HEK293 (cell line): Measurements from ENCODE around the gene RUSF1.

ENCODE experiments used
- CTCF ChIP-seq: fragments of 450-650 bp; formaldehyde crosslinking; IDR thresholded peaks from 2 replicates; pipeline ENCODE4 v1.5.1; 2016; ENCODE audit warnings: missing biosample characterization, missing genetic modification characterization
- GLIS2 ChIP-seq: fragments of 450-650 bp; formaldehyde crosslinking; IDR thresholded peaks from 2 replicates; pipeline ENCODE4 v1.5.1; 2016; ENCODE audit warnings: missing biosample characterization, missing genetic modification characterization
- KLF10 ChIP-seq: fragments of 450-650 bp; IDR thresholded peaks from 2 replicates; pipeline ENCODE4 v1.5.1; 2018; ENCODE audit warnings: missing biosample characterization, mild to moderate bottlenecking, missing genetic modification characterization
- KLF16 ChIP-seq: fragments of 450-650 bp; formaldehyde crosslinking; IDR thresholded peaks from 2 replicates; pipeline ENCODE4 v1.5.1; 2017; ENCODE audit warnings: missing biosample characterization, missing genetic modification characterization
- KLF8 ChIP-seq: fragments of 450-650 bp; formaldehyde crosslinking; IDR thresholded peaks from 2 replicates; pipeline ENCODE4 v1.5.1; 2016; ENCODE audit warnings: missing biosample characterization, missing genetic modification characterization
- KLF9 ChIP-seq: fragments of 450-650 bp; formaldehyde crosslinking; IDR thresholded peaks from 2 replicates; pipeline ENCODE4 v1.5.1; 2016; ENCODE audit warnings: missing biosample characterization, missing genetic modification characterization, low read depth
- MEIS1 ChIP-seq: sonication (generic); formaldehyde crosslinking; IDR thresholded peaks from 2 replicates; pipeline ENCODE4 v1.8.1; 2022; ENCODE audit warnings: missing genetic modification reagents, mild to moderate bottlenecking, borderline replicate concordance
- SP3 ChIP-seq: fragments of 450-650 bp; formaldehyde crosslinking; IDR thresholded peaks from 2 replicates; pipeline ENCODE4 v1.5.1; 2016; ENCODE audit warnings: missing biosample characterization, missing genetic modification characterization
- SP7 ChIP-seq: fragments of 450-650 bp; formaldehyde crosslinking; IDR thresholded peaks from 2 replicates; pipeline ENCODE4 v1.5.1; 2016; ENCODE audit warnings: missing biosample characterization, missing genetic modification characterization
- YY2 ChIP-seq: fragments of 450-650 bp; formaldehyde crosslinking; IDR thresholded peaks from 2 replicates; pipeline ENCODE4 v1.5.1; 2016; ENCODE audit warnings: missing biosample characterization, missing genetic modification characterization
- ZBTB20 ChIP-seq: fragments of 450-650 bp; formaldehyde crosslinking; IDR thresholded peaks from 2 replicates; pipeline ENCODE4 v1.5.1; 2016; ENCODE audit warnings: missing biosample characterization, missing genetic modification characterization
- ZNF133 ChIP-seq: fragments of 450-650 bp; formaldehyde crosslinking; IDR thresholded peaks from 2 replicates; pipeline ENCODE4 v1.5.1; 2016; ENCODE audit warnings: missing biosample characterization, missing genetic modification characterization
- ZNF239 ChIP-seq: fragments of 450-650 bp; formaldehyde crosslinking; IDR thresholded peaks from 2 replicates; pipeline ENCODE4 v1.5.1; 2016; ENCODE audit warnings: missing biosample characterization, missing genetic modification characterization
- ZNF302 ChIP-seq: fragments of 450-650 bp; formaldehyde crosslinking; IDR thresholded peaks from 2 replicates; pipeline ENCODE4 v1.5.1; 2016; ENCODE audit warnings: missing biosample characterization, missing genetic modification characterization, low read depth
- ZNF366 ChIP-seq: fragments of 450-650 bp; formaldehyde crosslinking; conservative IDR thresholded peaks from 2 replicates; pipeline ENCODE4 v1.5.1; 2016; ENCODE audit warnings: missing biosample characterization, missing genetic modification characterization
- ZNF394 ChIP-seq: fragments of 450-650 bp; formaldehyde crosslinking; IDR thresholded peaks from 2 replicates; pipeline ENCODE4 v1.5.1; 2016; ENCODE audit warnings: missing biosample characterization, missing genetic modification characterization, mild to moderate bottlenecking, moderate library complexity, borderline replicate concordance
- ZNF423 ChIP-seq: fragments of 450-650 bp; formaldehyde crosslinking; IDR thresholded peaks from 2 replicates; pipeline ENCODE4 v1.5.1; 2016; ENCODE audit warnings: missing biosample characterization, missing genetic modification characterization
- ZNF501 ChIP-seq: fragments of 450-650 bp; formaldehyde crosslinking; IDR thresholded peaks from 2 replicates; pipeline ENCODE4 v1.5.1; 2016; ENCODE audit warnings: missing biosample characterization, missing genetic modification characterization
- ZNF510 ChIP-seq: fragments of 450-650 bp; formaldehyde crosslinking; IDR thresholded peaks from 2 replicates; pipeline ENCODE4 v1.5.1; 2018; ENCODE audit warnings: mild to moderate bottlenecking, missing genetic modification characterization, missing biosample characterization; ENCODE audit not compliant: insufficient replicate concordance
- ZNF629 ChIP-seq: fragments of 450-650 bp; formaldehyde crosslinking; IDR thresholded peaks from 2 replicates; pipeline ENCODE4 v1.5.1; 2017; ENCODE audit warnings: missing biosample characterization, missing genetic modification characterization
- ZNF639 ChIP-seq: fragments of 450-650 bp; formaldehyde crosslinking; IDR thresholded peaks from 2 replicates; pipeline ENCODE4 v1.5.1; 2016; ENCODE audit warnings: missing biosample characterization, missing genetic modification characterization
- ZNF660 ChIP-seq: fragments of 450-650 bp; IDR thresholded peaks from 2 replicates; pipeline ENCODE4 v1.5.1; 2018; ENCODE audit warnings: missing biosample characterization, mild to moderate bottlenecking, missing genetic modification characterization
- ZNF792 ChIP-seq: fragments of 450-650 bp; formaldehyde crosslinking; IDR thresholded peaks from 2 replicates; pipeline ENCODE4 v1.5.1; 2016; ENCODE audit warnings: missing biosample characterization, missing genetic modification characterization
- ZNF830 ChIP-seq: fragments of 450-650 bp; IDR thresholded peaks from 2 replicates; pipeline ENCODE4 v1.5.0; 2018; ENCODE audit warnings: missing biosample characterization, missing genetic modification characterization, low read depth, mild to moderate bottlenecking, moderate library complexity
- ZSCAN16 ChIP-seq: fragments of 450-650 bp; formaldehyde crosslinking; IDR thresholded peaks from 2 replicates; pipeline ENCODE4 v1.5.1; 2016; ENCODE audit warnings: missing biosample characterization, missing genetic modification characterization
- ZXDB ChIP-seq: fragments of 450-650 bp; formaldehyde crosslinking; IDR thresholded peaks from 2 replicates; pipeline ENCODE4 v1.5.1; 2016; ENCODE audit warnings: missing biosample characterization, missing genetic modification characterization
- TF ChIP-seq, protein P1 (sequence below): fragments of 450-650 bp; formaldehyde crosslinking; IDR thresholded peaks from 2 replicates; pipeline ENCODE4 v1.5.1; 2016; ENCODE audit warnings: missing biosample characterization, missing genetic modification characterization
- TF ChIP-seq, protein P2 (sequence below): fragments of 450-650 bp; formaldehyde crosslinking; IDR thresholded peaks from 2 replicates; pipeline ENCODE4 v1.5.1; 2016; ENCODE audit warnings: missing biosample characterization, missing genetic modification characterization
- TF ChIP-seq, protein P3 (sequence below): fragments of 450-650 bp; formaldehyde crosslinking; IDR thresholded peaks from 2 replicates; pipeline ENCODE4 v1.5.1; 2016; ENCODE audit warnings: missing biosample characterization, missing genetic modification characterization
- TF ChIP-seq, protein P4 (sequence below): IDR thresholded peaks from 2 replicates; pipeline ENCODE4 v1.6.1; 2011; ENCODE audit warnings: mild to moderate bottlenecking, low read depth, low read length, borderline replicate concordance

The RUSF1 gene

GRCh38 chr16:31458844-31459686 lies 49.1 kb downstream of the RUSF1 start, which contains the start of gene ARMC5 (continued):
- peak; percentile 98 for TF ChIP-seq ZNF629 (tag by site-specific recombination)
- peak; percentile 93 for TF ChIP-seq YY2 (tag by site-specific recombination)
- peak; percentile 79; the same call in 1 of the 2 replicates for TF ChIP-seq ZBTB20
- no peak for TF ChIP-seq ZNF239 (tag by site-specific recombination)
- TF ChIP-seq GLIS2 (tag by site-specific recombination), result peak; percentile 48; the same call in 1 of the 2 replicates
- TF ChIP-seq SP3 (tag by site-specific recombination), result peak; percentile 97
- TF ChIP-seq ZNF792 (tag by site-specific recombination), result no peak
- TF ChIP-seq ZNF133, result no peak
- peak; percentile 84 for TF ChIP-seq KLF9 (tag by site-specific recombination)
- peak; percentile 80; the same call in 1 of the 2 replicates for TF ChIP-seq ZNF394
- TF ChIP-seq ZNF366 (tag by site-specific recombination), result no peak
- TF ChIP-seq, protein P1, sequence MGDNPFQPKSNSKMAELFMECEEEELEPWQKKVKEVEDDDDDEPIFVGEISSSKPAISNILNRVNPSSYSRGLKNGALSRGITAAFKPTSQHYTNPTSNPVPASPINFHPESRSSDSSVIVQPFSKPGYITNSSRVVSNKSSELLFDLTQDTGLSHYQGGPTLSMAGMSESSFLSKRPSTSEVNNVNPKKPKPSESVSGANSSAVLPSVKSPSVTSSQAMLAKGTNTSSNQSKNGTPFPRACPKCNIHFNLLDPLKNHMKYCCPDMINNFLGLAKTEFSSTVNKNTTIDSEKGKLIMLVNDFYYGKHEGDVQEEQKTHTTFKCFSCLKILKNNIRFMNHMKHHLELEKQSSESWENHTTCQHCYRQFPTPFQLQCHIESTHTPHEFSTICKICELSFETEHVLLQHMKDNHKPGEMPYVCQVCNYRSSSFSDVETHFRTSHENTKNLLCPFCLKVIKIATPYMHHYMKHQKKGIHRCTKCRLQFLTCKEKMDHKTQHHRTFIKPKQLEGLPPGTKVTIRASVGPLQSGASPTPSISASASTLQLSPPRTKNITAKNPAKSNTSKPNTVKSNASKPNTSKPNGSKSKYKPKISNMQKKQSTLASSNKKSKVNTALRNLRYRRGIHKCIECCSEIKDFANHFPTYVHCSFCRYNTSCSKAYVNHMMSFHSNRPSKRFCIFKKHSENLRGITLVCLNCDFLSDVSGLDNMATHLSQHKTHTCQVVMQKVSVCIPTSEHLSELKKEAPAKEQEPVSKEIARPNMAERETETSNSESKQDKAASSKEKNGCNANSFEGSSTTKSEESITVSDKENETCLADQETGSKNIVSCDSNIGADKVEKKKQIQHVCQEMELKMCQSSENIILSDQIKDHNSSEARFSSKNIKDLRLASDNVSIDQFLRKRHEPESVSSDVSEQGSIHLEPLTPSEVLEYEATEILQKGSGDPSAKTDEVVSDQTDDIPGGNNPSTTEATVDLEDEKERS (tag by site-specific recombination), result no peak
- peak; percentile 89 for TF ChIP-seq CTCF
- TF ChIP-seq KLF16 (tag by site-specific recombination), result peak; percentile 88
- TF ChIP-seq, protein P2, sequence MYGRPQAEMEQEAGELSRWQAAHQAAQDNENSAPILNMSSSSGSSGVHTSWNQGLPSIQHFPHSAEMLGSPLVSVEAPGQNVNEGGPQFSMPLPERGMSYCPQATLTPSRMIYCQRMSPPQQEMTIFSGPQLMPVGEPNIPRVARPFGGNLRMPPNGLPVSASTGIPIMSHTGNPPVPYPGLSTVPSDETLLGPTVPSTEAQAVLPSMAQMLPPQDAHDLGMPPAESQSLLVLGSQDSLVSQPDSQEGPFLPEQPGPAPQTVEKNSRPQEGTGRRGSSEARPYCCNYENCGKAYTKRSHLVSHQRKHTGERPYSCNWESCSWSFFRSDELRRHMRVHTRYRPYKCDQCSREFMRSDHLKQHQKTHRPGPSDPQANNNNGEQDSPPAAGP (tag by site-specific recombination), result peak; percentile 86
- no peak for TF ChIP-seq ZNF830
- TF ChIP-seq, protein P3, sequence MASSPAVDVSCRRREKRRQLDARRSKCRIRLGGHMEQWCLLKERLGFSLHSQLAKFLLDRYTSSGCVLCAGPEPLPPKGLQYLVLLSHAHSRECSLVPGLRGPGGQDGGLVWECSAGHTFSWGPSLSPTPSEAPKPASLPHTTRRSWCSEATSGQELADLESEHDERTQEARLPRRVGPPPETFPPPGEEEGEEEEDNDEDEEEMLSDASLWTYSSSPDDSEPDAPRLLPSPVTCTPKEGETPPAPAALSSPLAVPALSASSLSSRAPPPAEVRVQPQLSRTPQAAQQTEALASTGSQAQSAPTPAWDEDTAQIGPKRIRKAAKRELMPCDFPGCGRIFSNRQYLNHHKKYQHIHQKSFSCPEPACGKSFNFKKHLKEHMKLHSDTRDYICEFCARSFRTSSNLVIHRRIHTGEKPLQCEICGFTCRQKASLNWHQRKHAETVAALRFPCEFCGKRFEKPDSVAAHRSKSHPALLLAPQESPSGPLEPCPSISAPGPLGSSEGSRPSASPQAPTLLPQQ (tag by site-specific recombination), result peak; percentile 76
- TF ChIP-seq MEIS1 (CRISPR knock-in tag), result no peak
- TF ChIP-seq ZNF510, result no peak
- TF ChIP-seq, protein P4, sequence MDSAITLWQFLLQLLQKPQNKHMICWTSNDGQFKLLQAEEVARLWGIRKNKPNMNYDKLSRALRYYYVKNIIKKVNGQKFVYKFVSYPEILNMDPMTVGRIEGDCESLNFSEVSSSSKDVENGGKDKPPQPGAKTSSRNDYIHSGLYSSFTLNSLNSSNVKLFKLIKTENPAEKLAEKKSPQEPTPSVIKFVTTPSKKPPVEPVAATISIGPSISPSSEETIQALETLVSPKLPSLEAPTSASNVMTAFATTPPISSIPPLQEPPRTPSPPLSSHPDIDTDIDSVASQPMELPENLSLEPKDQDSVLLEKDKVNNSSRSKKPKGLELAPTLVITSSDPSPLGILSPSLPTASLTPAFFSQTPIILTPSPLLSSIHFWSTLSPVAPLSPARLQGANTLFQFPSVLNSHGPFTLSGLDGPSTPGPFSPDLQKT, result no peak; the same call in 1 of the 2 replicates
- TF ChIP-seq ZNF302 (tag by site-specific recombination), result no peak
- peak; percentile 50 for TF ChIP-seq ZNF639
- TF ChIP-seq ZNF660 (tag by site-specific recombination), result peak; percentile 36; the same call in 1 of the 2 replicates
- TF ChIP-seq KLF10 (tag by site-specific recombination), result peak; percentile 51
- TF ChIP-seq ZNF423 (tag by site-specific recombination), result no peak
- peak; percentile 65 for TF ChIP-seq SP7 (tag by site-specific recombination)
- TF ChIP-seq KLF8 (tag by site-specific recombination), result peak; percentile 82
- no peak for TF ChIP-seq ZSCAN16 (tag by site-specific recombination)
- TF ChIP-seq ZXDB (tag by site-specific recombination), result peak; percentile 94
- TF ChIP-seq ZNF501 (tag by site-specific recombination), result peak; percentile 42; the same call in 1 of the 2 replicates
